Activated CD8-positive, alpha-beta T cell treated with anti-CD3 and anti-CD28 coated beads for 36 hours (primary cell): ENCODE results near the gene GABBR2. TPM values are rescaled to one million over a fixed set of nuclear protein-coding genes. Genes with fewer than 3 reads are reported as not detected.

Source experiments
- ATAC-seq: fragments of 200-7000 bp; cut with Tn5 transposase; one replicate; pipeline ENCODE4 v1.10.0; 2021; ENCODE audit warnings: mild to moderate bottlenecking, moderate library complexity
- CTCF ChIA-PET: fragments of 350-600 bp; sonication (Branson Sonifier 250); formaldehyde crosslinking; loops from one replicate; lab custom pipeline; 2021; ENCODE audit warnings: antibody characterized with exemption; lab: Charles Lee
- POLR2A ChIA-PET: fragments of 350-600 bp; sonication (Branson Sonifier 250); formaldehyde crosslinking; loops from one replicate; lab custom pipeline; 2021; ENCODE audit warnings: antibody characterized with exemption; lab: Charles Lee
- DNase-seq: peaks from one replicate; pipeline ENCODE4 v3.0.0-alpha.2; 2020
- H3K27ac Mint-ChIP-seq: one replicate; pipeline ENCODE4 v1.8.0; 2021; ENCODE audit warnings: mild to moderate bottlenecking, mixed read lengths
- H3K27me3 Mint-ChIP-seq: one replicate; pipeline ENCODE4 v1.8.0; 2021; ENCODE audit warnings: mixed read lengths
- H3K36me3 Mint-ChIP-seq: one replicate; pipeline ENCODE4 v1.8.0; 2021; ENCODE audit warnings: low read depth, mixed read lengths
- H3K4me1 Mint-ChIP-seq: one replicate; pipeline ENCODE4 v1.8.0; 2021; ENCODE audit warnings: low read depth, mixed read lengths
- H3K4me3 Mint-ChIP-seq: one replicate; pipeline ENCODE4 v1.8.0; 2021; ENCODE audit warnings: mild to moderate bottlenecking, moderate library complexity, mixed read lengths
- H3K9me3 Mint-ChIP-seq: one replicate; pipeline ENCODE4 v1.8.0; 2021; ENCODE audit warnings: mixed read lengths
- CTCF ChIP-seq: fragments of 200-600 bp; IDR thresholded peaks from one replicate; pipeline ENCODE4 v1.8.0; 2022; ENCODE audit warnings: antibody characterized with exemption, mild to moderate bottlenecking
- intact Hi-C: fragments of 100-400 bp; cut with micrococcal nuclease; formaldehyde crosslinking; loops from one replicate; pipeline ENCODE4 v1.10.0; 2022
- total RNA-seq, 2 experiments: library from RNA; stranded (reverse); gene quantifications; one replicate each; pipeline ENCODE4 v1.2.3, GENCODE V29; 2021

Gene GABBR2
- total RNA-seq, 2 experiments from 2014 or later = not detected

- intact Hi-C loops = no loop called here
- H3K27me3 Mint-ChIP-seq = peaks cover 5% of the 10 kb centered on the region
- H3K4me1 Mint-ChIP-seq = no peaks in the 10 kb centered on the region
- ATAC-seq = no peak
- CTCF ChIA-PET = interaction anchor here (0.8 to 1.7 kb wide), 3 partner anchors 11 to 50 kb away, joined by 3 to 7 read pairs (median 4); no protein-coding TSS in a partner anchor
- H3K4me3 Mint-ChIP-seq = no peak overlapping the region
- TF ChIP-seq CTCF = peak; percentile 57
- POLR2A ChIA-PET = no interaction called here
- peaks cover 4% of the 10 kb centered on the region for H3K36me3 Mint-ChIP-seq
- H3K27ac Mint-ChIP-seq = no peak overlapping the region
- peaks cover 13% of the 10 kb centered on the region for H3K9me3 Mint-ChIP-seq
- peak; percentile 61 for DNase-seq
Measured at GRCh38 chr9:98365227-98365669, 343.5 kb downstream of the GABBR2 start.

GRCh38 chr9:98364086-98364485 is 344.6 kb downstream of the GABBR2 start:
- Mint-ChIP-seq H3K4me3 (no peak overlapping the region), H3K27me3 (peaks cover 8% of the 10 kb centered on the region), H3K4me1 (no peaks in the 10 kb centered on the region), H3K27ac (no peak overlapping the region), H3K9me3 (peaks cover 13% of the 10 kb centered on the region), H3K36me3 (peaks cover 4% of the 10 kb centered on the region)
- POLR2A ChIA-PET = interaction anchor here (1.3 kb wide), 1 partner anchor 10 kb away, joined by 3 read pairs; no protein-coding TSS in a partner anchor
- CTCF ChIA-PET = interaction anchor here (1.2 to 1.7 kb wide), 2 partner anchors 16 to 49 kb away, joined by 4 to 7 read pairs; no protein-coding TSS in a partner anchor
- intact Hi-C loops = no loop called here
- ATAC-seq (no peak), DNase-seq (no peak)
- no peak for TF ChIP-seq CTCF

- peaks cover 4% of the 10 kb centered on the region for H3K36me3 Mint-ChIP-seq
- TF ChIP-seq CTCF = no peak
- CTCF ChIA-PET = no interaction called here
- H3K27ac Mint-ChIP-seq = no peak overlapping the region
- H3K4me3 Mint-ChIP-seq = no peak overlapping the region
- ATAC-seq (no peak), DNase-seq (no peak)
- intact Hi-C loops = no loop called here
- no peaks in the 10 kb centered on the region for H3K4me1 Mint-ChIP-seq
- H3K9me3 Mint-ChIP-seq = peaks cover 13% of the 10 kb centered on the region
- POLR2A ChIA-PET = interaction anchor here (1.3 kb wide), 1 partner anchor 10 kb away, joined by 3 read pairs; no protein-coding TSS in a partner anchor
- peaks cover 8% of the 10 kb centered on the region for H3K27me3 Mint-ChIP-seq
Measured at GRCh38 chr9:98363644-98364043, 345.1 kb downstream of the GABBR2 start.

DNA sequence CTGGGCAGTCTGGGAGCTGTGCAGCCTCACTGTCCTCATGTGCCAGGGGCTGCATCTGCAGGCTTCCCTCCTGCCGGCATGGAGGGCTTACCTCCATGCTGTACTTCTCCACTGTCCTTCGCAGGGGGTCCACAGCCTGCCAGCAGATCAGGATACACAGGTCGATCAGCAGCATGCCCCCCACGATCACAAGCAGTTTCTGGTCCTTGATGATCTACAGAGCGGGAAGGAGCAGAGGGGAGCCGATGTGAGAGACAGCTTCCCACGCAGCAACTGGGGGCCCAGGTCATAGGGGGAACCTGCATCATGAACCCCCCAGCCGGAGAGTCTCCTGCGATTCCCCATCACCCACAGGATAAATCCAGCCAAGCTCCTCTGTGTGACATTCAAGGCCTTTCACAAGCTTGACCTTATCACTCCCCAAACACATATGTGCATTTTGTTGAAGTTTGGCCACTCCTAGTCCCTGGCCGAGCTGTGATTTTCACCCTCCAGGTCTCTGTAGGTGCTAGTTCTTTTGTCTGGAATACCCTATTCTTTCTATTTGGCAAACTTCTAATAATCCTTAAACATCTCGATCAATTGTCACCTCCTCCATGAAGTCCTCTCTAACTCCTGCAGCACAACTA is 346.0 kb downstream of the GABBR2 start:
- ChIA-PET POLR2A (interaction anchor here (1.3 kb wide), 1 partner anchor 11 kb away, joined by 3 read pairs; no protein-coding TSS in a partner anchor), CTCF (no interaction called here)
- ATAC-seq (no peak), DNase-seq (no peak)
- peaks cover 4% of the 10 kb centered on the region for H3K36me3 Mint-ChIP-seq
- peaks cover 13% of the 10 kb centered on the region for H3K9me3 Mint-ChIP-seq
- H3K4me1 Mint-ChIP-seq = no peaks in the 10 kb centered on the region
- peaks cover 5% of the 10 kb centered on the region for H3K27me3 Mint-ChIP-seq
- intact Hi-C loops = no loop called here
- no peak overlapping the region for H3K4me3 Mint-ChIP-seq
- H3K27ac Mint-ChIP-seq = no peak overlapping the region
- TF ChIP-seq CTCF = no peak

- DNase-seq (no peak), ATAC-seq (no peak)
- Mint-ChIP-seq H3K9me3 (peaks cover 12% of the 10 kb centered on the region), H3K27me3 (peaks cover 3% of the 10 kb centered on the region), H3K36me3 (peaks cover 4% of the 10 kb centered on the region), H3K27ac (no peak overlapping the region), H3K4me1 (no peaks in the 10 kb centered on the region), H3K4me3 (no peak overlapping the region)
- no peak for TF ChIP-seq CTCF
- POLR2A ChIA-PET = no interaction called here
- intact Hi-C loops = no loop called here
- CTCF ChIA-PET = no interaction called here
Measured at GRCh38 chr9:98361645-98362044, 347.1 kb downstream of the GABBR2 start.
